DMS 273 (cell line): ENCODE results near the gene EIF1AY.
"Not testable (repeated sequence)": the region's sequence is repeated elsewhere in the genome, so short reads cannot be mapped to it uniquely, and the experiment has no call there.

Source experiments
- DNase-seq: peaks from one replicate; lab custom pipeline; 2025; ENCODE audit not compliant: unreplicated experiment; lab: John Stamatoyannopoulos, UW

EIF1AY gene, protein sequence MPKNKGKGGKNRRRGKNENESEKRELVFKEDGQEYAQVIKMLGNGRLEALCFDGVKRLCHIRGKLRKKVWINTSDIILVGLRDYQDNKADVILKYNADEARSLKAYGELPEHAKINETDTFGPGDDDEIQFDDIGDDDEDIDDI

GRCh38 chrY:20575531-20576121, at the start of gene EIF1AY:
Gene EIF1AY, plus strand, starts transcription at chrY:20575776. Its CDS starts 96 bp downstream, at chrY:20575872.
- DNase-seq, result no peak

- DNase-seq, result no peak
These were observed 47.1 kb upstream of the EIF1AY start for GRCh38 chrY:20528435-20528834.

DNA sequence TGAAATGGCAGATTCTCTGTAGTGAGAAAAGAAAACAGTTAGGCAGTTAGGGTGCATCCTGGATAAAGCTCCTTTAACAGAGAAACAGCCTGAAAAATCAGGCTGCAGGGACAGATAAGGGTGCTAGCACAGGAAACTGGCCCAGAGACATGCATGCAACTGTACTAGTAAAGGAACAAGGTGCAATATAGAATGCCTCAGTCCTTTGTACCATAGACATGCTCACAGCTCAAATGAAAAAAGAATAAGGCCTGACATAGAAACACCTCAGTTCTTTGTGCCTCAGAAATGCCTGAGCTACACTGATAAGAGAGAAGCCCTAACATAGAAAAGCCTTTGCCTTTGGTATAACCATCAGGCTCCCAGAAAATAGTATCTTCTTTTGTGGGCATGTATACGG, 37.4 kb upstream of the EIF1AY start:
- DNase-seq, result no peak

GRCh38 chrY:20538933-20539332, 36.6 kb upstream of the EIF1AY start:
- no peak for DNase-seq

DNA sequence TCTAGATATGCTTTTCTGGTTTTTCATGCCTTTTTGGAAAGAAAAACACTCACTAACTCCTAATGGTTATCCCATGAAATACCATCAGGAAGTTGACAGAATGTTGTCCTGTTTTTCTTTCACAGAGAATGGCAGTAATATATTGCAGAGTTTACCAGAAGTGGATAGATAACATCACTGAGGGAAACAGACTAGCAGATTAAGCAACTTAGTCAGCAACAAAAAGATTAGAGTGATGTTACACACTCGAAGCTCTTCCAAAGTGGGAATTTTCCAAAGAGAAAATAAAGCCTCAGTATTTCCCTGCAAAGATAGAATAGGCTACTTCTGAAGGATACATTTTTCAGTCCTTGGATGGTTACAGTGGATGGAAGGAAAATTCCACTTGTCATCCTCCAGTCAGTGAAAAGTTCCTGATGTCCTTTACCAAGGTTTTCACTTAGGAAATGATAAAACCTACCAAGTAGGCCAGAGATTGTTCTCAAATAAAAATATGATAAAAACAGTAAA, 31.1 kb upstream of the EIF1AY start:
- DNase-seq, result no peak

GRCh38 chrY:20546071-20546470, 29.5 kb upstream of the EIF1AY start:
- no peak for DNase-seq

- no peak for DNase-seq
These were observed 26.3 kb upstream of the EIF1AY start for GRCh38 chrY:20549289-20549688.

- DNase-seq, result no peak
These were observed 23.7 kb upstream of the EIF1AY start for GRCh38 chrY:20551840-20552239.

DNA sequence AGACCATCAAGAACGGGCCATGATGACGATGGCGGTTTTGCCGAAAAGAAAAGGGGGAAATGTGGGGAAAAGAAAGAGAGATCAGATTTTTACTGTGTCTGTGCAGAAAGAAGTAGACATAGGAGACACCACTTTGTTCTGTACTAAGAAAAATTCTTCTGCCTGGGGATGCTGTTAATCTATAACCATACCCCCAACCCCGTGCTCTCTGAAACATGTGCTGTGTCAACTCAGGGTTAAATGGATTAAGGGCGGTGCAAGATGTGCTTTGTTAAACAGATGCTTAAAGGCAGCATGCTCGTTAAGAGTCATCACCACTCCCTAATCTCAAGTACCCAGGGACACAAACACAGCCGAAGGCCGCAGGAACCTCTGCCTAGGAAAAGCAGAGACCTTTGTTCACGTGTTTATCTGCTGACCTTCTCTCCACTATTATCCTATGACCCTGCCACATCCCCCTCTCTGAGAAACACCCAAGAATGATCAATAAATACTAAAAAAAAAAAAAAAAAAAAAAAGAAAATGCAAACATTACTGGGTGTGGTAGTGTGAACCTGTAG, 22.7 kb upstream of the EIF1AY start:
- DNase-seq, result not testable (repeated sequence)

DNA sequence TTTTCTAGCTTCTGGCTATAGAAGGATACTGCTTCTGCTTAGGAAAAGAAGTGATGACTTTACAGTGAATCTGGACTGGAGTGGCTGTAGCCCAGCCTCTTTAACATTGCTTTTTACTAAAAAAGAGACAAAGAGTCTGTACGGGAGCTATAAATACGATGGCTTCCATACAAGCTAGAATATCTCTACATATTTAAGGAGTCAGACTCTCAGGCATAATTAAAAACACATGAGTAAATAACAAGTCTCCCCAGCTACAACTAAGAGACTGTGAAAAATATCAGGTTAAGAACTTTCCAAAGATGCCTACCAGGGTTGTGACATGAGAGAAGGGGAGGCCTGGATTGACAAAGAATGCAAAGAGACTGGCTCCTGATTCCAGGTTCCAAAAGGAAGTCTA, 19.8 kb upstream of the EIF1AY start:
- no peak for DNase-seq

DNA sequence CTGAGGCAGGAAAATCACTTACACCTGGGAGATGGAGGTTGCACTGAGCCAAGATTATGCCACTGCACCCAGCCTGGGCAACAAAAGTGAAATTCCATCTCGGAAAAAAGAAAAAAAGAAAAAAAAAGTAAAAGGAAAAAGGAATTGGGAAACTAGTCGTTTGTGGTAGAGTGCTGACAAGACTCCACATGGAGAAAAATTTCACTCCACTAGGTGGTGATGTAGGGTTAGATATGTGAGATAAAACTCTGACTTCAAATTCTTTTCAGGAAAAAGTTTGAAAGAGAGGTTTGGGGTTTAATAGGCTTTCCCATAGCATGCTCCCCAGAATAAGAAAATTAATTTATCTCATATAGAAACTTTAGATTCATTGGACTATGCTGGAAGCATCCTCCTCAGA, 16.9 kb upstream of the EIF1AY start:
- DNase-seq, result no peak

GRCh38 chrY:20559873-20560512, 15.6 kb upstream of the EIF1AY start:
- DNase-seq, result no peak

DNA sequence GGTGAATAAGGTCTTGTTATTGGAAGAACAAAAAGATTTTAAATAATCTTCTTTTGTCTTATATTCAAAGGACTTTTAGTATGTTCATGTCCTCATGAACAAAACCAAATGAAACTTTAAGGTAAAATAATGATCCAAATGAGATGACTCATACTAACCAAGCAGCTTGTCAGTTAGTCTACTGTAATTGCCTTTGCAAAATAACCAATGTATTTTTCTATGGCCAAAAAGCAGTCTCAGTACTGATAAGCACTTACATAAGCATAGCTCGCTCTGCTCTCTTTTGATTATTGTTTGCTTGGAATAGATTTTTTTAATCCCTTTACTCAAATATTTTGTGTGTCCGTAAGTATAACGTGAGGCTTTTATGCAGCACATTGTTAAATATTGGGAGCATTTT, 4.3 kb upstream of the EIF1AY start:
- DNase-seq, result no peak

DNA sequence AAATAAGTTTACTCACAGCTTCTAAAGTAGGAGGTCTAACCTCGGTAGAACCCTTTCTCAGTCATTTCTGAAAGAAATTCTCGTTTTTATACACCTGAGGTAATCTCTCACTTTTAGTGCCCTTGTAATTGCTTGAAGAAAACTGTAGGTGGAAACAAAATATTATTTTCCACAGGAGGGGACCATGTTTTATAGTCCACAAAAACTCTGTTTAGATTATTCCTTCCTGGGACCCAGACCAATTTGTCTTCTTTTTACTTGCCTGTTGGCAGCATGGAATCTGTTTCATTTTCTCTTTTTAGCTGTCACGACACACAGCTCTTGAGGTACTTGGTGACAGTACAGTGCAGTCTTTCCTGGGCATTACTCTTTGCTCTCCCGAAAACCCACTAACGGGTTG, 930 bp downstream of the EIF1AY start:
- no peak for DNase-seq

DNA sequence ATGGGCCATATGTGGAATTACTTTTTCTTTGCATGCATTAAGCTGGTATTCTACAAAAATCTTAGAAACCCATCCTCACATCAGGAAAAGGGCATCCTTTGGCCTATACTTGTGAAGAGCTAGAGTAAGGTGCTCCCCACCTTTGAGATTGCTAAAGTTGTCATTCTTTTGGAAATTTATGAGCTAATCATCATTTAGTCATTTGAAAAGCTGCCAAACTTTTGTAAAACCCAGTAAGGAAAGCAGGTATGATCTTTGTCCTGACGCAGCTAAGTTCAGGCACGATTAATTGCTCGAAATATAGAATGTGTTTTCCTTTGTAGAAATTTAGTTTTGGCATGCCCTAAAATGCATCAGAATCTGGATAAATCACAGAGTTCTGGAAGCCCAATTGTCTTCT, 2.6 kb downstream of the EIF1AY start:
- no peak for DNase-seq

DNA sequence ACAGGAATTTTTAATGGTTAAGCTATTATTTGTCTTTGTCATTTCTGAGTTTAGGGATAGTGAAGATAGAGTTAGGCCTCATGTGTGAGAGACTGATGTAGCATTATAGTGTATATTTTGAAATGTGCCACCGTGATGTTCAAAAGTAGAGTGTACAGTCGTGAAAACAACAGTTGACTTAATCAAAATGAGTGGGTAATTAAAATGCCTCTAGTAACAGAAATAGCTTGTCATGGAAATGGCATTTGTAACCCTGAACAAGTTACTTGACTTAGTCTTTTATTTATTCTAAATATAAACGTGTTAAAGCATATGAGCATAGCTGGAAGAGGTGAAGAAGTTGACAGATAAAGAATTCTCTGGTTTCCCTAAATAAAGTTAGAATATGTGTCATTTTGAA, 6.1 kb downstream of the EIF1AY start:
- DNase-seq, result no peak

- DNase-seq, result no peak
These were observed 10.6 kb downstream of the EIF1AY start for GRCh38 chrY:20586161-20586560.
